Activated T-cell treated with anti-CD3 and anti-CD28 coated beads for 24 hours (primary cell): ENCODE data around the gene SCCPDH.

Source experiments
- DNase-seq: peaks from one replicate; pipeline ENCODE4 v3.0.0-alpha.2; 2020; ENCODE audit warnings: low read depth

The SCCPDH gene

DNA sequence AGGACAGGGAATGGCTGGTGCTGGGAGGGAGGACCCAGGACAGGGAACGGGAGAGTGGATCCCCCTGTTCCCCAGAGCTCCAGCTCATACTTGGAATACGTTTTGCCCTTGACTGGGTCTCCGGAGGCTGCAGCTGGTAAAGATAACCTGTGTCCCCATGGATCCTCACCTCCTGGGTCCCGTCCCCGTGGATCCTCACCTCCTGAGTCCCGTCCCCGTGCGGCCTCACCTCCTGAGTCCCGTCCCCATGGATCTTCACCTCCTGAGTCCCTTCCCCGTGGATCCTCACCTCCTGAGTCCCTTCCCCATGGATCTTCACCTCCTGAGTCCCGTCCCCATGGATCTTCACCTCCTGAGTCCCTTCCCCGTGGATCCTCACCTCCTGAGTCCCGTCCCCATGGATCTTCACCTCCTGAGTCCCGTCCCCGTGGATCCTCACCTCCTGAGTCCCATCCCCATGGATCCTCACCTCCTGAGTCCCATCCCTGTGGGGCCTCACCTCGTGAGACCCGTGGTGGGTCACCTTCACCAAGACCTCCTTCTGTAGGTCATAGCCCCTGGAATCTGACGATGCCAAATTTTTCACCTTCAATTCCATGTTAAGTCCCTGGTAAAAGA lies 61.4 kb downstream of the SCCPDH start:
- DNase-seq = no peak

DNA sequence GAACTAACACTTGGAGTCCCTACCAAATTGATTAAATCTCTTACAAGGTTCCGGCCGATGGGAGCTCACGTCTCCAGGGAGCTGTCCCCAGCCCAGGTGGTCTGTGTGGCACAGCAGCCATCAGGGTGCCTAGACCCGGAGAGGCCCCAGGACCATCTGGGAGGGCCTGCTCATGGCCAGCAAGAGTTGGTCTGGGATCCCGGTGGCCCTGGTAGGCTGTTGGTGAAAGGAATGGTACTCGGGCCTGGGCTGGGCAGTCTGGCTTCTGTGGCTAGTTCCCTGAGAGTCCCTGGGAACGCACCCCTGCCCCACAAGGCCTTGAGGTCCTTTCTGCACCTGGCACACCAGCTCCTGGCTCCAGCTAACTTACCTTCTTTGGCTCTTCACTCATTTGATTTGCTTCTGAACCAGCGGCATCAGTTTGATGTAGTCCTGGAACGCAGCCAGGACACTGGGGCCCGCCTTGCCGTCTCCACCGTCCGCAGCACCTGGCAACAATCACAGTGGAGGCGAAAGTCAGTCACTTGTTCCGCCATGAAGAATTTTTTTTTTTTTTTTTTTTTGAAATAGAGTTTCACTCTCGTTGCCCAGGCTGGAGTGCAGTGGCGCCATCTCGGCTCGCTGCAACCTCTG lies 62.5 kb downstream of the SCCPDH start:
- DNase-seq = no peak

DNA sequence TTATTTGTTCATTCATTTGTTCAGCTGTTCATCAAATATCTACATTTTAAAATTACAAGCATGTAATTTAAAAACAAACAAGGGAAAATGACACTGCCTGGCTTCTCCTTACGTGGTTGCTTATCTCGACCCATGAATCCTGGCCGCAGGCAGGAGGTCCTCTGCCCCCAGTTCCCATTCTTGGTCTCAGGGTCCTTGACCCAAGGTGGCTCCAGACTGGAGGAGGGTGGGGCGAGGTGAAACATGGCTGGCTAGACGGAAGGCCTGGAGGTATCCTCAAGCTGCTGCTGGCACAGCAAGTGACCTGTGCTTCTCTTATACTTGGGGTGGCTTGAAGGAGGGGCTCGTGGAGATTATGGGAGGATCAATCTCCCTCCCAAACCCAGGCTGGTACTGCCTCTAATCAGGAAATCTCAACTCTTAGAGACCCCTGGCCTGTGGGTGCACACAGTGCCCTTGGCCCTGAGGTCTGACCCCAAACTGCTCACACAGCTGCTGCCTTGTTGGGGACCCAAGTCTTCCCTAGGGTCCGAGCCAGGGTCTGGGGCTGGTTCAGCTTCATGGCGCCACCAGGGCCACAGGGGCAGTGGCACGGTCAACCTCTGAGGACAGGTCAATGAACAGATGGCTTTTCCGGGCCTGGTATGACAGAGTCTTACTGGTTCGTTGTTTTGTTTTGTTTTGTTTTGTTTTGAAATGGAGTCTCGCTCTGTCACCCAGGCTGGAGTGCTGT lies 63.7 kb downstream of the SCCPDH start:
- no peak for DNase-seq

DNA sequence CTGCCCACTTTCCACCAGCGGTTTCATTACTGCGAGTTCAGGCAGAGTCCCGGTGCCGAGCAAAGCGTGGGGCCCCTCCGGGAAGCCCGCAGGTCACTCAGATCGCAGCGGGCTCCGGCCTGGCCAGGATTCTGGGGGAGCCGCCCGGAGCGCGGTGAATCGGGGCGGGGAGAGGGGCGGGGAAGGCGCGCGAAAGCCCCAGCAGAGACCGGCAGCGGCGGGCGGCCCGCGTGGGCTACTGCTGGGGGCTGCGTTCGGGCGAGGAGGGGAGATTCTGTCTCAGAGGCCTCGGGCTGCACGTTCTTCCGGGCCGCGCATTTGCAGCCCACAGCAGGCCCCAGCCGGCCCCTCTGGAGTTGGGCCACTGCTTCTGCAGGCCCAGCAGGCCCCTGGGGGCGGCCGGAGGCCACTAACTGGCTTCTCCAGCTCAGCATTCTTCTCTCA lies 64.7 kb downstream of the SCCPDH start:
- no peak for DNase-seq

DNA sequence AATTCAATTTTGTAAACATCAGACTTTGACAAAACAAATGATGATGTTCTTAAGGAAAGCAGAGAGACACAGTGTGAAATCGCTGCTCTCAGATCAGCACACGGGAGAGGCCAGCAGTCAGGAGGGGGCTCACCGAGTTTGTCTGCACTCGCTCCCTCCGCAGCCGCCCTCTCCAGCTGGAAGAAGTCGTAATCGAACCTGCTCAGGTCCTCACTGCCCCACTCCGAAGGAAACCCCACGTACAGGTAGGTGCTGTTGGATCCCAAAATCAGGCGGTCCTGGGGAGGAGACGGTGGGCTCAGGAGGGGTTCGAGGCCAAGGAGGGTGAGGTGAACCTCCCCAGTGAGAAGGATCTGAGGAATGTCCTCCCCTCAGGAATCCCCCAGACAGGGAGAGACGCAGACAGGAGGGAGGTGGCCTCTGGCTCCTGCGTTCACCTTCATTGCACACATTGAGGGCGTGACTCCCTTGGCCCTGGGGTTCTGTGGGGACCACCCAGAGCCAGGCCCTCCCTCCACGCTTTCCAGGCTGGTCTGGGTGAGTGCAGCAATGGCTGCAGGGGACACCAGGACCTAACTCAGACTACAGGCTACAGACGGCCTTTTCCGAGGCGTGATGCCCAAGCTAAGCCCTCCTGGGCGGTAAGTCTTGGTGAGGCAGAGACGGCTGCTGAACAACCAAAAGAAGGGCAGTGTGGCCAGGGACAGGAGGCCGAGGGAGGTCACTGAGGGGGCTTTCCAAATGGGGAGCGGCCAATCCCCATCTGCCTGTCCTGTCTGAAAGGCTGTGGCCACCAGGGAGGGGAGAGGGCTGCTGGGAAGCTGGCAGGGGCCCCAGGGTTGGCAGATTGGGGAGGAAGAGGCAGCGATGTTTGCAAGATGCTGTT lies 65.5 kb downstream of the SCCPDH start:
- no peak for DNase-seq

DNA sequence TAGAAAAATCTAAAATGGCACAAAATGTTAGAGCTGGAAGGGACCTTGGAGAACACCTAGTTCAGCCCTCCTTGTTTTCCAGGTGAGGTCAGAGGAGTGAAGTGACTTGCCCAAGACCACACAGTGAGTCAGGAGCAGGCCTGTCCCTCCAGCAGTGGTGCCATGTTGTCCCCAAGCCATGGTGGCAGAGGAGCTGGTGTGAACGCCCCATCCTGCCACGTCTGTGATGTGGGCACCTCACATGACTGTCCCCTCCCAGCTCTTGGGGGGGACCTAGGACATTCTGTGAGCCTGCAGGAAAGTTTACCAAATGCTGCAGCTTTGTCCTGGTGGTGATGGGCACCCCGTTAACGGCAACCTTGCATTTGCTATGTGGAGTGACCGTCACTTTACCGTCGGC lies 66.2 kb downstream of the SCCPDH start:
- no peak for DNase-seq

DNA sequence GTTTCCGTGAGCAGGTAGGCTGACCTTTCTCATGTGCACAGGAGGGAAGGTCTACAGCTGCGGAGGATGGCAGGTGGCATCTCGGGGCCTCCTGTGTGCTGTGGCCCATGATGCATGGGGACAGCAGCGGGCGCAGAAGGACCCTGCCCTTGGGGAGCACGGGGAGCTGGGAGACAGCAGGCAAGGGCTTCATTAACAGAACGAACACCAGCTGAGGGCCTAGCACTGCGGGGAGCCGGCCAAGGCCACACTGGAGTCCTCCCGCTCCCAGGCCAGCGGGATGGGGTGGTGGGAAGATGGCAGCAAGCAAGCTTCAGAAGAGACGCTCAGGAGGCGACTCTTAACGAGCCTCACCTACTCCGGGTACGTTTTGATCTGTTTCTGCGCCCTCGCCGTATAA lies 66.6 kb downstream of the SCCPDH start:
- DNase-seq = no peak

DNA sequence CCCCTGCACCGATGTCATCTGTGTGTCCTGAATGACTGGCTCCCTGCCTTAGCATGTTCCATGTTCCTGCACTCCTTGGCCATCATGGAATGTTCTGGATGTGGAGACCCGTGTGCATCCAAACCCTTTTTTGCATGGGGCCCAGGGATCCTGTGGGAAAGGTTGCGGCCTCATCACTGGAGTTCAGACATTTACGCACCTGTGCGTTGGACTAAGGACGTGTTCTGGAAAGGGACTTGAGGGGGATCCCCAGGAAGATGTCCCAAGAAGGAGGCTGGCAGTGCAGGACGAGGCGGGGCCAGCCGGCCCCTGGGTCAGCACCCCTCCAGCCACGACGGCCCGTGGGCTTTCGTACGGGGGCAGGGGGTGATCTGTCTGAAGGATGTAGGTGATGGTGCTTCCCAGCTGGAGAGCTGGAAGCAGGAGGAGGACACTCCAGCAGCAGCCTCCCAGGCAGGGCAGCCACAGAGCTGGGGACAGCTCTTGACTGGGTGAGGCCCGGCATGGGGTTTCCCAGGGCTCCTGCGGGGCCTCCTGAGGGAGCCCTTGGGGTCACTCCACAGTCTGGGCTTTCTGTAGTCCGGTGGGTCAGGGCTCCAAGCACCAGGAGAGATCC lies 67.2 kb downstream of the SCCPDH start:
- no peak for DNase-seq

DNA sequence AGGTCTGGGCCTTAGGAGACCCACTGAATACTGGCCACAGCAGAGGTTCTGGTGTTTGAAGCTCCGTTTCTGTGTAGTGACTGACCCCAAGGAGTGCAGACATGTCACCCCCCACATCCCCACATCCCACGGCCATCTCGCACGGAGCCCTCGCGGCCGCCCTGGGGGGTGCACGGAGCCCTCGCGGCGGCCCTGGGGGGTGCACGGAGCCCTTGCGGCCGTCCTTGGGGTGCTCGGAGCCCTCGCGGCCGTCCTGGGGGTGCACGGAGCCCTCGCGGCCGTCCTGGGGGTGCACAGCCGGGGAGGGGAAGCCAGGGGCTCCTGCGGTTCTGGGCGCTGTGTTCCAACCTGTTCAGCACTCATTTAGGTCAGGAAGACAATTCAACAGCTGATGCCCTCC lies 68.4 kb downstream of the SCCPDH start:
- DNase-seq = no peak

DNA sequence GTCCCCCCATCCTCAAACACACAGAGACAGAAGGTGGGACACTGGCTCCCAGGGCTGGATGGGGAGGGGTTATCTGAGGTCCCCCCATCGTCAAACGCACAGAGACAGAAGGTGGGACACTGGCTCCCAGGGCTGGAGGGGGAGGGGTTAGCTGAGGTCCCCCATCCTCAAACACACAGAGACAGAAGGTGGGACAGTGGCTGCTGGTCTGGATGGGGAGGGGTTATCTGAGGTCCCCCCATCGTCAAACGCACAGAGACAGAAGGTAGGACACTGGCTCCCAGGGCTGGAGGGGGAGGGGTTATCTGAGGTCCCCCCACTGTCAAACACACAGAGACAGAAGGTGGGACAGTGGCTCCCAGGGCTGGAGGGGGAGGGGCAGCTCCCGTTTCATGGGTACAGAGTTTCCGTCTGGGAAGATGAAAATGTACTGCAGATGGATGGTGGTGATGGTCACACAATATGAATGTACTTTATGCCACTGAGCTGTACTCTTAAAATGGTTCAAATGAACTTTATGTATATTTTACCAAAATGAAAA lies 69.2 kb downstream of the SCCPDH start:
- no peak for DNase-seq

DNA sequence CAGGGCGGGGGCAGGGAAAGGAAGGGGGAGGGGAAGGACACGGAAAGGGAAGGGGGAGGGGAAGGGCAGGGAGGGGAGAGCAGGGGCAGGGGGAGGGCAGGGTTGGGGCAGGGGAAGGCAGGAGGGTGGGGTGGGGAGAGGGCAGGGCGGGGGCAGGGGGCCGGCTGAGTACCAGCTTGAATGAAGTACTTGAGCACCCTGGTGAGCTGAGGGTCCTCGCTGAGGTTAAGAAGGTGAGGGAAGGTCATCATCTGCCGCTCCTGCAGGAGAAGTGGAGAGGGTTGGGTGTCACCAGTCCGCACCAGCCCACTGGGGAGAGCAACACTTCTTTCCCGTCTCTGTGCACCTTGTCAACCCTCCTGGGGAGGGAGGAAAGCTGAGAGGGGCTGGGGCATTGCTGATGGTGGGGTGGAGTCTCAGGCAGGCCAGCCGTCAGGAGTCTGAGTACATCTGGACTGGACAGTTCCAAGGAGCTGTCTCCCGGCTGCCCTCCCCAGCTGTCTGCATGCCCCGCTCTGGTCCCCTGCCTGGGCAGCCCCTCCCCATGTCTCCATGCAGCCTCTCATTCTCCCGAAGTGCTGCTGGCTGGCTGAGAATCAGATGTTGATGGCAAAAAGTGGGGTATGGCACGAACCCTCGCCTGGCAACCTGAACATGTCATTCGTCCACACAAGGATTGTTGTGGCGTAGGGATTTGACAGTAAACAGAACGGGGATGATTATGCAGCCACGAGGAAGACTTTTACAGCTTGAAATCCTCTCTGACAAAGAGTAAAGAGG lies 70.0 kb downstream of the SCCPDH start:
- no peak for DNase-seq

DNA sequence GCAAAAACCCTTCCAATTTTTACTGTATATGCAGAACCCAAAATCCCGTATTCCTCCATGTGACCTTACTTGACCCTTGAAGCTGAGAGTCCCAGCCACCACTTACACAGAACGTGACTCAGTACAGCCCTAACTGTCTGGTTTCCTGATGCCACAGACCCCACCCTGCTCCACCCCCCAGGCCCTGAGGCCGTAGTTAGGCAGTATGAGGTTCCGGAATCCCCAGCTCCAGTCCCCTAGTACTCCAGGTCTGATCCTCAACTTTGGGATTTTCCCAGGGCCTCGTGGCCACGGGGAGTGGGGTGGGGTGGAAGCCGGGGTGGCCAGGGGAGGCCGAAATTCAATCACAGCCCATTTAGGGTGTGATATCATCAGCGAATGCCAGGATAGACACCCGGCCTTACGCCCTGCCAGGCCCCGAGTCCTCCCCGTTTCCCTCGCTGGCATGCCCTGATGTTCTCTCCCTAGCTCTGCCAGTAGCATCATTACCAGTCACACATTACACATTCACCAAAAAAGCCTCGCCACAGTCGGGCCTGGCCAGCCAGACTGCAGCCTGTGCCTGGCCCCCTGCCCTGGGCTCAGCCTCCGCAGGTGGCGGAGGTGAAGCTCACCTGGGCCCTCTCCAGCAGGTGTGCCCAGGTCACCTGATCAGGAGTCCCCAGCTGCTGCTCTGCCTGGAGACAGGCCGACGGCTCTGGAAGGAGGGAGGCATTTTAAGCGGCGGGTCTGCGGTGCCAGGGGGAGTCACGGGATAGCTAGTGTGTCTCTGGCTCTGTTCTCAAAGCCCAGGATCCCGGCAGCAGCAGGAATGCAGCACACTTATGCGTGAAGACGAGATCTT lies 70.8 kb downstream of the SCCPDH start:
- DNase-seq = no peak

DNA sequence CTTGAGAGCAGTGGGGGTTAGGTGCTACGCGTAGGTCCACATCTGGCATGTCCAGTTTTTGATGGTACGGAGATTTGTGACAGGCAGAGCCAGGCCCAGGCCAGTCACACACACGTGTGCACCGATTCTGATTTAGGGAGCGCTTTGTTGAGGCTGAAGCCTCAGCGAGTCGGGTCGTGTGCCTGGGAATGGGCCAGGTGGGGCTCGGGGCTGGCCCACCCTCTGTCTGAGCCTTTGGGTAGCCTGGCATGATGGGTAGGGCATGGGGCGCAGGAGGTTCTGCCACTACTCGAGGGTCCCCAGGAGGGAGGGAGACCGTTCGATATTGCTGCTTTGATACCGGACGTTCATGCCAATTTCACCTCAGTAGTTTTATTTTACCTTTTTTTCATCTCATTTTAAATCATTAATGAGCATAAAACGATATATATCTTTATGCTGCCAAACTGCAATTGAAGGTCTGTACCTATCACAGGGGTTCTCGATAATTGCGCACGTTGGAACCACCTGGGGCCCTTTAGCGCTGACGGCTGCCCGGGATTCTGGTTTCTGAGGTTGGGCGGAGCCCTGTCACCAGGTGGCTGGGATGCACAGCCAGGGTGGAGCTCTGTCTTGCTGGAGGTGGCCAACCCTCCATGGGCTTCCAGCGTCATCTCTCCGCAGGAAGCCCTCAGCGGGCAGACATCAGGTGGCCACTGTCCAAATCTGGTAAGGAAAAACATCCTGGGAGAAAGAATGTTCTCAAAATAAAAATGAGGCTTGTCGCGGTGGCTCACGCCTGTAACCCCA lies 71.9 kb downstream of the SCCPDH start:
- DNase-seq = no peak

DNA sequence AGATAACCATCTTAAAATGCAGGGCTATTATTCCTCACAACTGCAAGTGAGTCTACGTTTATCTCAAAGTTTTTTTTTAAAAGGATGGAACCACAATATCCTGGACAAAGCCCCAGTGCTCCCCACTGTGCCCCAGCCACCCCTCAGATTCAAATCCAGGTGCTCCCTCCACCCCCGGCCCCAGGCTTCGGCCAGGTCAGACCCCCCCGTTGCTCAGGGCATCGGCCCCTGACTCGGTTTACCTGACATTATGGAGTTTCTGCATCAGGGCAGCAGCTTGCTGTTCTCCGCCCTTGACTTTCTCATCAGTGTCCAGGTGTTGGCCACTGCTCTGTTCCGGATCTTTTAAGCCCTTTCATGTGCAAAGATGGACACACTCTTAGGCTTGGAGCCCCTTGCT lies 72.9 kb downstream of the SCCPDH start:
- DNase-seq = no peak

DNA sequence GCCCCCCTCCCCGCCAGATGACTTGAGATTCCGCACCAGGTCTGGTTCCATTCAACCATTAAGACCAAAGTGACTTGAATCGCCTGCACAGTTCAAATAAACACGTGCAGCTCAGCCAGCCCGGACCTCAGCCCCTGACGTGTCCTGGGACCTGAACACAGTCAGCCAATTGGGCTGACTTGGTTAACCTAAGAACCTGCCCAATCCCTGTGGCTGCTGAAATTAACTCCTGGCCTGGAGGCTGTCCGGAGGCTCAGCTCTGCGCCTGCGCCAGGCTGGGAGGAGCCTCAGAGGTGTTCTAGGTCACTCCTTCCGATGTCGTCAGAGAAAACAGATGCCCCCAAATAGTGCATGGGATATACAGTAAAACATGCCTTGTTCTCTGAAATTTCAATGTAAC lies 73.4 kb downstream of the SCCPDH start:
- no peak for DNase-seq

DNA sequence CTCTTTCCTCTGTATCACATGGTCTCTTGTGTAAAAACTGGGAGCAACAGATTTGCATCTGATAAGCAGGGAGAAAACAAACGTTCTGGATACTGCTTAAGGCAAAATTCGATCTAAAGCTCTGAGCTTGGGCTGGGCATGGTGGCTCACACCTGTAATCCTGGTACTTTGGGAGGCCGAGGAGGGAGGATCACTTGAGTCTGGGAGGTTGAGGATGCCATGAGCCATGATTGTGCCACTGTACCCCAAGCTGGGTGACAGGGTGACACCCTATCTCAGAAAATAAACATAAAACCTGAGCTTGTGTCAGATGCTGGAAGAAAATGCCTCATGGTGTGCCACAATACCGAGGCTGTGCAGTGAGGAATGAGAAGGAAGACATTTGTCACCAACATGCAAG lies 73.9 kb downstream of the SCCPDH start:
- DNase-seq = no peak

DNA sequence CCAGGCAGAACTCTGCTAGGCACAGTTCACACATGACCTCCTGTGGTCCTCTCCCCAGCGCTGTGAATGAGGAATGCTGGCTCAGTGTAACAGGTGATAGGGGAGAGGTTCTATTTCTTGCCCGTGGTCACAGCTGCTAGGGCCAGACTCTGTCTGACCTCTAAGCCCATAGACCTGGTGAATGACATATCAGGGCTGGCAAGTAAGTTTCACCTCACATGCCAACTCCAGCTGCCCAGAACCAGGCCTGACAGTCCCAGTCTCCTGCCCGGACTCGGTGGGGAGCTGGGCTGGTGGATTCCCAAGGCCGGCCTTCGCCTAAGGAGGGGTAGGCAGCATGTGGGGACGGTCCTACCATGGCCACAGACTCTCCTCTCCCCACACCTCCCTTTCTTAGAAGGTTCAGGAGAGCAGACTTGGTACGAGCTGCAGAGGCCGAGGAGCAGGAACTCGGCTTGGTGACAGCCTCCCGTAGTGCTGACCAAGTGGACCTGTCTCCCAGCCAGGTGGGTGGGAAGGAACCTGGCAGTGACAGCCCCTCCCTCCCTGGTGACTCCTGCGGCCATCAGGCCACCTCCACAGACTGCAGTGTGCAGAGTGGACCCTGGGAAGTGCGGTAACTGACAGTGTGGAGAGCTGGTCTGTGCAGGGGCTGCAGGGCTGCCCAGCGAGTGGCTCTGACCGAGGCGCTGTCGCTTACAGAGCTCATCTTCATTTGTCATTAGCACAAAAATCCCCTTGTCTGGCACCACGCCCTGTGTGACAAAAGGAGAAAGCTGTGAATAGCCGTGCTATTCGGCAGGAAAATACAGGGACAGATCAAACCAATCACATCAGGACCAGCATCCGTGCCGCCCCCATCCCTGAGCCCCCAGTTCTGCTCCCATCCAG lies 74.6 kb downstream of the SCCPDH start:
- DNase-seq = no peak

DNA sequence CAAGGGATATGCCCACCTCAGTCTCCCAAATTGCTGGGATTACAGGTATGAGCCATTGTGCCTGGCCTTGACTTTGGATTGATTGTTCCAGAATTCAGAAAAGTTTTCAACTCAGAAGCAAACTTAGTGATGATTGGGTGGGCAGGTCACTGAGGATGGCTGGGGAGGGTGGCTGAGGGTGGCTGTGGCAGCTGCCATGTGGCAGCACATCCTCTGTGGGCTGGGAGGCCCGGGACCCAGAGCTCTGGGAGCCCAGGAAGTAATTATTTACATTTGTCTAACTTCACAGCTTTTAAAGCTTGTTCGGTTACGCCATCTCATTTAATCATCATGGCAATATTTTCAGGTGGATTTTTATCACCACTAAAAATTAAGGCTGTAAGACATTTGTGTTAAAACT lies 76.1 kb downstream of the SCCPDH start:
- no peak for DNase-seq
